ENCODE measurements around the gene NUDT3.

GRCh38 chr6:34390531-34391472 lies 1.7 kb downstream of the NUDT3 start:
- TF ChIP-seq CTCF (IDR thresholded peaks at IDR 0.05 in 2 of 3, conservative IDR thresholded peaks at IDR 0.05 in 1 of 3; ENCODE audit: borderline replicate concordance in 1 of 3, insufficient read depth in 1 of 3, low read depth in 2 of 3, low read length in 2 of 3) = no peak
- no peak for TF ChIP-seq EZH2phosphoT487 (IDR thresholded peaks at IDR 0.05; ENCODE audit: borderline replicate concordance)
- no peak for TF ChIP-seq EZH2 (IDR thresholded peaks at IDR 0.05)
- TF ChIP-seq POLR2A (IDR thresholded peaks at IDR 0.05; ENCODE audit: borderline replicate concordance, extremely low read depth, insufficient read depth, insufficient read length) = no peak
- no peak for TF ChIP-seq ELF1 (IDR thresholded peaks at IDR 0.05; ENCODE audit: borderline replicate concordance, low read depth)
- no peak for TF ChIP-seq TCF7L2 (IDR thresholded peaks at IDR 0.05; ENCODE audit: borderline replicate concordance, extremely low read depth, insufficient read depth, insufficient read length)
- TF ChIP-seq POLR2AphosphoS5 (IDR thresholded peaks at IDR 0.05; ENCODE audit: low read depth, low read length) = no peak
- TF ChIP-seq ZNF274 (IDR thresholded peaks at IDR 0.05; ENCODE audit: low read depth, low read length) = no peak
- no peak for TF ChIP-seq RAD21 (IDR thresholded peaks at IDR 0.05; ENCODE audit: low read depth)
- TF ChIP-seq MAX (IDR thresholded peaks at IDR 0.05) = no peak
- TF ChIP-seq, protein P1, sequence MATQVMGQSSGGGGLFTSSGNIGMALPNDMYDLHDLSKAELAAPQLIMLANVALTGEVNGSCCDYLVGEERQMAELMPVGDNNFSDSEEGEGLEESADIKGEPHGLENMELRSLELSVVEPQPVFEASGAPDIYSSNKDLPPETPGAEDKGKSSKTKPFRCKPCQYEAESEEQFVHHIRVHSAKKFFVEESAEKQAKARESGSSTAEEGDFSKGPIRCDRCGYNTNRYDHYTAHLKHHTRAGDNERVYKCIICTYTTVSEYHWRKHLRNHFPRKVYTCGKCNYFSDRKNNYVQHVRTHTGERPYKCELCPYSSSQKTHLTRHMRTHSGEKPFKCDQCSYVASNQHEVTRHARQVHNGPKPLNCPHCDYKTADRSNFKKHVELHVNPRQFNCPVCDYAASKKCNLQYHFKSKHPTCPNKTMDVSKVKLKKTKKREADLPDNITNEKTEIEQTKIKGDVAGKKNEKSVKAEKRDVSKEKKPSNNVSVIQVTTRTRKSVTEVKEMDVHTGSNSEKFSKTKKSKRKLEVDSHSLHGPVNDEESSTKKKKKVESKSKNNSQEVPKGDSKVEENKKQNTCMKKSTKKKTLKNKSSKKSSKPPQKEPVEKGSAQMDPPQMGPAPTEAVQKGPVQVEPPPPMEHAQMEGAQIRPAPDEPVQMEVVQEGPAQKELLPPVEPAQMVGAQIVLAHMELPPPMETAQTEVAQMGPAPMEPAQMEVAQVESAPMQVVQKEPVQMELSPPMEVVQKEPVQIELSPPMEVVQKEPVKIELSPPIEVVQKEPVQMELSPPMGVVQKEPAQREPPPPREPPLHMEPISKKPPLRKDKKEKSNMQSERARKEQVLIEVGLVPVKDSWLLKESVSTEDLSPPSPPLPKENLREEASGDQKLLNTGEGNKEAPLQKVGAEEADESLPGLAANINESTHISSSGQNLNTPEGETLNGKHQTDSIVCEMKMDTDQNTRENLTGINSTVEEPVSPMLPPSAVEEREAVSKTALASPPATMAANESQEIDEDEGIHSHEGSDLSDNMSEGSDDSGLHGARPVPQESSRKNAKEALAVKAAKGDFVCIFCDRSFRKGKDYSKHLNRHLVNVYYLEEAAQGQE (IDR thresholded peaks at IDR 0.05; ENCODE audit: low read depth) = no peak
- TF ChIP-seq ATF3 (IDR thresholded peaks at IDR 0.05) = no peak

Measured in HCT116 (cell line).